GM18867 (cell line): ENCODE measurements around the gene P2RY1.
A peak's percentile ranks its signal among the peaks of the same experiment; 100 is the strongest.

Experiments used
- ATAC-seq: cut with Tn5 transposase; IDR thresholded peaks from one replicate; pipeline ENCODE4 v1.9.1; 2021; ENCODE audit warnings: mild to moderate bottlenecking, moderate library complexity; ENCODE audit not compliant: unreplicated experiment

The P2RY1 gene

GRCh38 chr3:152834776-152835600, at the start of gene P2RY1:
P2RY1 (plus strand) TSS chr3:152835131; CDS start chr3:152835783, 652 bp downstream.
- peak; percentile 81 for ATAC-seq

GRCh38 chr3:152786977-152787681, 47.8 kb upstream of the P2RY1 start:
- no peak for ATAC-seq

GRCh38 chr3:152790651-152791387, 44.1 kb upstream of the P2RY1 start:
- no peak for ATAC-seq

- ATAC-seq, result no peak
Measured at GRCh38 chr3:152793969-152794368, 41.0 kb upstream of the P2RY1 start.

GRCh38 chr3:152797751-152798432, 37.0 kb upstream of the P2RY1 start:
- ATAC-seq, result no peak

- no peak for ATAC-seq
Measured at GRCh38 chr3:152811974-152812760, 22.8 kb upstream of the P2RY1 start.

- ATAC-seq, result peak; percentile 90
Measured at GRCh38 chr3:152817400-152817799, 17.5 kb upstream of the P2RY1 start.

GRCh38 chr3:152818027-152818426, 16.9 kb upstream of the P2RY1 start:
- ATAC-seq, result no peak

GRCh38 chr3:152823173-152823572, 11.8 kb upstream of the P2RY1 start:
- ATAC-seq, result no peak

GRCh38 chr3:152823781-152824180, 11.2 kb upstream of the P2RY1 start:
- ATAC-seq, result no peak

GRCh38 chr3:152825566-152825965, 9.4 kb upstream of the P2RY1 start:
- no peak for ATAC-seq

GRCh38 chr3:152826476-152826875, 8.5 kb upstream of the P2RY1 start:
- ATAC-seq, result no peak

GRCh38 chr3:152827313-152827712, 7.6 kb upstream of the P2RY1 start:
- no peak for ATAC-seq

- no peak for ATAC-seq
Measured at GRCh38 chr3:152828075-152828840, 6.7 kb upstream of the P2RY1 start.

GRCh38 chr3:152830245-152830644, 4.7 kb upstream of the P2RY1 start:
- ATAC-seq, result no peak

- ATAC-seq, result no peak
Measured at GRCh38 chr3:152832046-152832445, 2.9 kb upstream of the P2RY1 start.

GRCh38 chr3:152833089-152833488, 1.8 kb upstream of the P2RY1 start:
- ATAC-seq, result no peak

GRCh38 chr3:152834191-152834775, 648 bp upstream of the P2RY1 start:
- no peak for ATAC-seq

- no peak for ATAC-seq
Measured at GRCh38 chr3:152835601-152836102, 721 bp downstream of the P2RY1 start.
